A172 (cell line): Measurements from ENCODE around the gene CACNA1C. TPM values are rescaled to one million over a fixed set of nuclear protein-coding genes. Genes with fewer than 3 reads are reported as not detected.
A peak's percentile ranks its signal among the peaks of the same experiment; 100 is the strongest.
"Not testable (repeated sequence)": the region's sequence is repeated elsewhere in the genome, so short reads cannot be mapped to it uniquely, and the experiment has no call there.

ENCODE experiments used
- DNase-seq: peaks from one replicate; pipeline ENCODE4 v3.0.0-alpha.2; 2015; ENCODE audit warnings: low spot score
- total RNA-seq: library from RNA; depleted of rRNA; stranded (reverse); fragments of >200 nt; shearing (Covaris generic); gene quantifications from 2 replicates; pipeline ENCODE4 v1.2.3, GENCODE V29; 2014

CACNA1C gene
- total RNA-seq, 1 experiment from 2014 or later: 0.05 TPM

- no peak for DNase-seq
These were observed 616.0 kb downstream of the CACNA1C start for GRCh38 chr12:2668816-2669215.

- no peak for DNase-seq
These were observed 616.8 kb downstream of the CACNA1C start for GRCh38 chr12:2669560-2669959.

- DNase-seq: no peak
These were observed 620.1 kb downstream of the CACNA1C start for GRCh38 chr12:2672863-2673262.

- DNase-seq: no peak
These were observed 621.4 kb downstream of the CACNA1C start for GRCh38 chr12:2673966-2674810.

- DNase-seq: no peak
These were observed 623.0 kb downstream of the CACNA1C start for GRCh38 chr12:2675776-2676175.

- DNase-seq: no peak
These were observed 624.5 kb downstream of the CACNA1C start for GRCh38 chr12:2677142-2677880.

GRCh38 chr12:2678426-2678825, 625.6 kb downstream of the CACNA1C start:
- no peak for DNase-seq

- DNase-seq: no peak
These were observed 626.5 kb downstream of the CACNA1C start for GRCh38 chr12:2679068-2679815.

- DNase-seq: no peak
These were observed 627.3 kb downstream of the CACNA1C start for GRCh38 chr12:2679816-2680675.

- DNase-seq: no peak
These were observed 627.9 kb downstream of the CACNA1C start for GRCh38 chr12:2680676-2681039.

- DNase-seq: no peak
These were observed 628.8 kb downstream of the CACNA1C start for GRCh38 chr12:2681450-2682205.

GRCh38 chr12:2682296-2683251, 629.8 kb downstream of the CACNA1C start:
- peak; percentile 41 for DNase-seq

- DNase-seq: no peak
These were observed 630.7 kb downstream of the CACNA1C start for GRCh38 chr12:2683283-2684025.

- not testable (repeated sequence) for DNase-seq
These were observed 631.2 kb downstream of the CACNA1C start for GRCh38 chr12:2684026-2684325.

GRCh38 chr12:2685620-2686279, 633.0 kb downstream of the CACNA1C start:
- not testable (repeated sequence) for DNase-seq

- no peak for DNase-seq
These were observed 633.5 kb downstream of the CACNA1C start for GRCh38 chr12:2686280-2686646.

- no peak for DNase-seq
These were observed 634.3 kb downstream of the CACNA1C start for GRCh38 chr12:2687058-2687457.

- DNase-seq: no peak
These were observed 634.9 kb downstream of the CACNA1C start for GRCh38 chr12:2687726-2688125.
